Stimulated activated CD4-positive, alpha-beta T cell treated with anti-CD3 and anti-CD28 coated beads, Interleukin-15, amount 100 ng/mL, for 48 hours (primary cell): ENCODE results near the gene TAF1C.
"Not testable (repeated sequence)": the region's sequence is repeated elsewhere in the genome, so short reads cannot be mapped to it uniquely, and the experiment has no call there.

Source experiments
- DNase-seq, 2 donors: peaks; one replicate each; pipeline ENCODE4 v3.0.0-alpha.2; 2020; ENCODE audit warnings: low read depth in 2 of 2

TAF1C gene, protein sequence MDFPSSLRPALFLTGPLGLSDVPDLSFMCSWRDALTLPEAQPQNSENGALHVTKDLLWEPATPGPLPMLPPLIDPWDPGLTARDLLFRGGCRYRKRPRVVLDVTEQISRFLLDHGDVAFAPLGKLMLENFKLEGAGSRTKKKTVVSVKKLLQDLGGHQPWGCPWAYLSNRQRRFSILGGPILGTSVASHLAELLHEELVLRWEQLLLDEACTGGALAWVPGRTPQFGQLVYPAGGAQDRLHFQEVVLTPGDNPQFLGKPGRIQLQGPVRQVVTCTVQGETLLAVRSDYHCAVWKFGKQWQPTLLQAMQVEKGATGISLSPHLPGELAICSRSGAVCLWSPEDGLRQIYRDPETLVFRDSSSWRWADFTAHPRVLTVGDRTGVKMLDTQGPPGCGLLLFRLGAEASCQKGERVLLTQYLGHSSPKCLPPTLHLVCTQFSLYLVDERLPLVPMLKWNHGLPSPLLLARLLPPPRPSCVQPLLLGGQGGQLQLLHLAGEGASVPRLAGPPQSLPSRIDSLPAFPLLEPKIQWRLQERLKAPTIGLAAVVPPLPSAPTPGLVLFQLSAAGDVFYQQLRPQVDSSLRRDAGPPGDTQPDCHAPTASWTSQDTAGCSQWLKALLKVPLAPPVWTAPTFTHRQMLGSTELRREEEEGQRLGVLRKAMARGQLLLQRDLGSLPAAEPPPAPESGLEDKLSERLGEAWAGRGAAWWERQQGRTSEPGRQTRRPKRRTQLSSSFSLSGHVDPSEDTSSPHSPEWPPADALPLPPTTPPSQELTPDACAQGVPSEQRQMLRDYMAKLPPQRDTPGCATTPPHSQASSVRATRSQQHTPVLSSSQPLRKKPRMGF

DNA sequence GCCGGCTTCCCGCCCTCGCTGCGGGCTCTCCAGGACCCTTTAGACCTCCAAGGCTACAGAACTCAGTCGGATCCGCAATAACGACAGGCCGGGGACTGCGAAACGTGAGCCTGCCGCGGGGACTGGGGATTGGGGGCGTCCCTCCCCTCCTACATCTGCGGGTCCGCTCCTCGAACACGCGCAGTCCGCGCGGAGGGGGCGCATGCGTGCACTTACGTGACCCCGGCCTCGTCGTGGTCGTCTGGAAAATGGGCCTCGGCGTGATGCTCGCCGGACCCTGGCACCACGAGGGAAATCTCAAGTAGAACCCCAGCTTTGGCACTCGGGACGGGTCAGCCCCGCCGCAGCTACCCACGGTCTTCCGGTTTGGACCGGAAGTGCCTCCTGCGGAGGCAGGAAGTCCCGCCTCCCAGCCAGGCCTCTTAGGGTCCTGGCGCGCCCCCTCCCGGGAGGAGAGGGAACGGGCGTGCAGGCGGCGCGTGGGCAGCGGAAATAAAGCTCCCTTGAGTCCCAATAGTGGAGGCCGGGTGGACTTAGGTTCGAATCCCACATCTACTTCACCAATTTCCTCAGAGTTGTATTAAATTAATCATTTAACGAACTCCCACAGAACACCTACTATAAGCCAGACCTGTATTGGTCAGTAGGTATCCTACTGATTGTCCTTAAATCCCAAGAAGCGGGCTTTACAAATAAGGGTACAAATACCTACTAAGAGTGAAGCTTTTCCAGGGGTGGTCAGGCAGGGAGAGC, at the start of gene TAF1C:
Gene TAF1C, minus strand, starts transcription at position 373 of the 753 bp plus-strand sequence. CDS start 2,069 bp downstream, outside the sequence.
- DNase-seq = peak; percentile 82 to 90

DNA sequence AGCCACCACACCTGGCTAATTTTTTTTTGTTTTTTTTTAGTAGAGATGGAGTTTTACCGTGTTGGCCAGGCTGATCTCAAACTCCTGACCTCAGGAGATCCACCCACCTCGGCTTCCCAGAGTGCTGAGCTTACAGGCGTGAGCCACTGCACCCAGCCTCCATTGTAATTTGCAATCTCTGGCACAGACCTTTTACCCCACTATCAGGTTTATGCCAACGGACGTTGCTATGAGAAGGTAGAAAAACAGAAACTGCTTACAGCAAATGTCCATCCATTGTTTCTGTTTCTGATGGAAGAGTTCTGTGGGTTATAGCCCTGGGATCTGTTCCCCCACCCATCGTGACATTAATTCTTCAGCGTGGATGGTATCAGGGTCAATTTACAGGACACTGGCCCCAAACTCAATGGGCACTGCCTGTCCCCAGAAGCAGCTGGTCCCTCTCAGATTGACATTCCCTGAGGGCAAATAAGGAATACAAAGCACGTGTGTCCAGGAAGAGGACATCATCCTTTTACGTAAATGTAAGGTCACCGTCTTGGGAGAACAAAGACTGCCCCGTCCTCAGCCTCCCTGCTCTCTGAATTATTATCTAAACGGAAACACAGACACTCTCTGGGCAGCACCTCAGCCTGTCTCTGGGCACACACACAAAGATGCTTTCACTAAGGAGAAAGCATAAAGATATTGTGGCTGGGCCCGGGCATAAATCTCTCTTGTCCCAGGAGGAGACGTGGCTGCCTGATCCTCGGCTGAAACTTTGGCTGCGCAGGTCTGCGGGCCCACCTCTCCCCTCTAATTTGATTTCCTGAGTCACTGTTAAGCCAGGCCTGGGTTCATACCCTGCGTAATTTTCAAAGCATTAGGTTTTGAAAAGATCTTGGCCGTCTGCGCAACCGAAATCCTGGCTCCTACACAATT, 47.7 kb upstream of the TAF1C start:
- no peak for DNase-seq

DNA sequence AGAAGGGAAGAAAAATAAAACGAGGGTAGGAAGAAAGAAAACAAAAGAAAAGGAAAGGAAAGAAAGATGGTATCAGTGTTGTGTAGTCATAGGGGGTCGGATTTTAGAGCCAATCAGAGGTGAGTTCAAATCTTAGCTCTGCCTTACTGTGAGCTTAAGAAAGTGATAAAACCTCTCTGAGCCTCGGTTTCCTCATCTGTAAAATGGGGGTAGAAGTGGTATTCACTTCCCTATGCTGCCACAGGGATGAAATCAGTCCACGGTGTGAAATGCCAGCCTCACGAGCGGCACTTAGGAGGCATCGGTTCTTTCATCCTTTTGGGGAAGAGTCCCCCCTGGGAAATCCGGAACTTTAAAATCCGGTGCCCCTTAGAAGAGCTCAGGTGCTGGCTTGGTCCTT, 46.9 kb upstream of the TAF1C start:
- DNase-seq = no peak

DNA sequence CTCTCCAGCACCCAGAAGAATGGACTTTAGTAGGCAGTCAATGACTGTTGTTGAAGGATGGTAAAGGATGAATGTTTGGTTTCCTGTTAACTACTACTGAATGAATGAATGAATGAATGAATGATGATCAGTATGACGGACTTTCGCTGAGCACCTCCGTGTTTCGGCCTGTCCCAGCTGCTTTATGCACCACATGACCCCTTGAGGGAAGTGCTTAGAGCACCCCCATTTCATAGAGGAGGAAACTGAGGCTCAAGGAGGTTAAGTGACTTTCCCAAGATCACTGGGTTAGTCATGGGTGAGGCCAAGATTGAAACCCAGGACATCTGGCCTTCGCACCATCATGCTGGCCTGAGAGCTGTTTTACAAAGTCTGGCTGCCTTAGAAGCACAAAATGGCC, 46.1 kb upstream of the TAF1C start:
- no peak for DNase-seq

DNA sequence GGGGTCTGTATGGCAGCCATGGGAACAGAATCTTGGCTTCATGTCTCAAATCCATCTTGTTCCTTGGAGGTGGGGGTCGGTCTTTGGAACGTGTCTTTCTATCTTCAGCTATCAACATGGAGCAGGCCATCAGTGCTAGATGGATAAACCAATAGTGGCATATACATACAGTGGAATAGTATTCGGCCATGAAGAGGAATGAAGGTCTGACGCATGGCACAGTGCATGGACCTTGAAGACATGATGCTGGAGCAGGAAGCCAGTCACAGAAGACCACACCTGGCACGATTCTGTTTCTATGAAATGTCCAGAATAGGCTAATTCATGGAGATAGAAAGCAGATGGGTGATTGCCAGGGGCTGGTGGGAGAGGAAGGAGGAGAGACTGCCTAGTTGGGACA, 45.2 kb upstream of the TAF1C start:
- DNase-seq = no peak

DNA sequence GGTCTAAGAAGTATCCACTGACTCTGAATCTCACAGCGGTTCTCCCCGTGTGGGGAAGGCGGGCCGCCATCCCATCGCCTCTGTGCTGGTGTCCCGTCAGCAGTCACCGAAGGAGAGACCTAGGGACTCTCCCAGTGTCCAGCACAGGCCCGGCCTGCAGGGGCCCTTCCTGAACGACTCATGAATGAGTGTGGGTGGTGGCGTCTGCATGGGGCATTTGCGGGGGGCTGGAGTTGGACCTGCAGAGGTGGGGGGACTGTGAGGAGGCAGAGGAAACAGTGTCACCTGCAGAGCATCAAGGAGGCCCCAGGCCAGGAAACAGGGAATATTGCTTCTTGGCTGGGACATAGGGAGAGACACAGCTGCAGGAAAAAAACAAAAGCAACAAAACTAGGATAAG, 42.6 kb upstream of the TAF1C start:
- no peak for DNase-seq

DNA sequence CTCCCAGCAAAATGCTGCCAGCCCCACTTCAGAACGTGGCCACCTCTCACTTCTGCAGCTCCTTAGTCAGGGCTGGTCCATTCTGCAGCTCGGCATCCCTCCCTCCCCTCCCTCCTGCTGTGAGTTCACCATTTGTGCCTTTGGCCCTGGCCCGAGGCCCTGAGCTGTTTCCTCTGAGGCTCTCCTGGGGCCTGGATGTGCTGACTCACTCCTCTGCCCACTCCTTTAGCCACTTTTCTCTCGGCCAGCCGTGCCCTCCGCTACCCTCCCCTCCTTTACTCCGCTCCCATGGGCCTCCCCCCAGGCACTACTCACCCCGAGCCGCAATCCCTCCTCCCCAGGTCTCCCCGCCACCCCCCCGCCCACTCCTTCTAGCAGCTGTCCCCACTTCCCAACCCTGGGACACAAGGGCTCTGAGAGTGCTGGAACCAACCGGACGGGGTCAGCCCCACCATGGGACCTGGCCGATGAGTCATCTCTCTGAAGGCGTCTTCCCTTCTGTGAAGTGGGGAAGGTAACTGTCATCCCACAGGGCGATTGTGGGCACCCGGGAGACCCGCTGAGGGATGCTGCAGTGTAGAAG, 41.5 kb upstream of the TAF1C start:
- no peak for DNase-seq

DNA sequence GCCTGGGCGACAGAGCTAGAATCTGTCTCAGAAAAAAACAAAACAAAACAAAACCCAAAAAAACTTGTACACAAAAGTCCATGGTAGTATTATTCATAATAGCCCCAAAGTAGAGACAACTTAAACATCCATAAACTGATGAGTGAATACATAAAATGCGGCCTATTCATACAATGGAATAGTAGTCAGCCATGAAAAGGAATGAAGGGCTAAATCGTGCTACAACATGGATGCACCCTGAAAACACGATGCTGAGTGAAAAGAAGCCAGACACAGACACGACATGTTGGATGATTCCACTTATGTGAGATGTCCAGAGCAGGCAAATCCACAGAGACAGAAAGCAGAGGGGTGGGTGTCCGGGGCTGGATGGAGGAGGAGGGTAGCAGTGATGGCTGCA, 40.7 kb upstream of the TAF1C start:
- DNase-seq = no peak

DNA sequence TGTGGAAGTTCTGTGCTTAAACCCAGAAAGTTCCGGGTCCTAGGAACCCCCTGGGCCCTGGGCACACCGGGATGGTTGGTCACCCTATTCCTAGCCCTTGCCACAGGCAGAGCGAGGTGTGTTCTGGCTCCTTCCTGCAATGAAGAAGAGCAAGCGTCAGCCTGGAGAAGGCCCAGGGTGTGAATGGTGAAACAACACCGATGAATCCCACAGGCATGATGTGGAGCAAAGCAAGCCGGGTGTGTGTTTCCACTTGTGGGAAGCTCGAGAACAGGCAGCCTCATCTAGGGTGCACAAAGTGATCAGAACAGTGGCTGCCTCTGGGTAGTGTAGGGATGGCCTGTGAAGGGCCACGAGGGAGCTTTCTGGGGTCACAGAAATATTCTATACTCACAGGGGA, 39.2 kb upstream of the TAF1C start:
- no peak for DNase-seq

DNA sequence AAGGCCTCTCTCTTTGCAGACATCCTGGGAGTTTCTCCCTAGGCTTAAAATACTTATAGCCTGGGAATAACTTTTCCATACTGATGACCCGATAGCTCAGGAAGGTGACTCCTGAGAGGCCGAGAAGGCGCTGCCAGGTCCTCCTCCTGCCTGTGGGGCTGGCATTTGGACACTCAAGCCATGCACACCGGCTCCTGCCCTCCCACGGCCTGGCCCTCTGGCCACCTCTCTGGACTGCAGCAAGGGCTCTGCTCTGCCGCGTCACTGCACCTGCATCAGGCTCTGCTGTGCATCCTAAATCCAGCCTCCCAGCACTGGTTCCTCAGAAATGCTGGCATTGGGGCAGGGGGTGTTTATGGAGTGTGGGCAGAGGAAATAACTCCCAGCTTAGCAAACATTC, 38.7 kb upstream of the TAF1C start:
- no peak for DNase-seq

DNA sequence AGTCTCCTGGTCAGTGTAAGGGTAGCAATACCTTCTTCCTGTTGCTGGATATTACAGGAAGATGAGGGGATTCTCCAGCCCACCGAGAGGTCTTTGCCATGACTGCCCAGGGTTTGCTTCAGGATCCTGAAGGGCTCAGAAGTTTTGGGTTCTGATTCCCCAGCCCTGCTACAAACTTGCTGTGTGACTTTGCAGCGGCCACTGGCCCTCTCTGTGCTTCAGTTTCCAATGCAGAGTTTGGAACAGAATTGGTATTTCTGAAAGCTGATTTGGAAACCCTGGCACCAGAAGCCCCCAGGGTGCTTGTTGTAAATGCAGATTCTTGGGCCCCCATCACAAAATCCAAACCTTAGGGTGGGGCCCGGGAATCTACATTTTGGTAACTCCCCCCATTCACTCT, 38.3 kb upstream of the TAF1C start:
- DNase-seq = no peak

DNA sequence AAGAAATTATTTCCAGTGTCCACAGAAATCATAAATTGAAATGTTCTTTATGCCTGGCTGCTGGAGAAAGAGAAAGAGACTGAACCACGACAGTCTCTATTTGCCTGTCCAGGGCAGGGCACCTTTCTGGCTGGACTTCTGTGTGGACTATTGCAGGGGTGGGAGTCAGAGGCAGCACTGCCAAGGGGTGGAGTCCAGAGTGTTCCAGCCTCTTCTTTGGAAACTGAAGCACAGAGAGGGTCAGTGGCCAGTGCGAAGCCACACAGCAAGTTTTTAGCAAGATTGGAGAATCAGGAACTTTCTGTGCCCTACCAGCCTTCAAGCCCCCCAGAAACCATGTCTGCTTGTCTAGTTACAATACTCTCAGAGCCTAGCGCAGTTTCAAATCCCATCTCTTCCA, 37.7 kb upstream of the TAF1C start:
- no peak for DNase-seq

DNA sequence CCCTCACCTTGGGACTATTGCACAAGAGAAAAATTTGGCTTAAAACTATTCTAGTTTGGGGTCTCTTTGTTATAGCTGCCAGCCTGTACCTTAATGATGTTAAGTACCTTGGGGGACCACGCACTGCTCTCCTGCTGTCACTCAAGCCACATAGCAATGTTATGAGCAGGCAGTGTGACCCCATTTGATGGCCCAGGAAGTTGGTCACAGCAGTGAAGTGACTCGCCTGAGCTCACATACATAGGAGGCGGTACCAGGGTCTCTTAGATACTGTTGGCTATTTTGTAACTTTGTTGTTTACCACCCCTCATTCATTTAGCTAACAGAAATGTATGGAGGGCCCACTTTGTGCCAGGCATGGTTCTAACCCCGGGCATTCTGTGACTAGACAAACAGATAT, 36.6 kb upstream of the TAF1C start:
- no peak for DNase-seq

DNA sequence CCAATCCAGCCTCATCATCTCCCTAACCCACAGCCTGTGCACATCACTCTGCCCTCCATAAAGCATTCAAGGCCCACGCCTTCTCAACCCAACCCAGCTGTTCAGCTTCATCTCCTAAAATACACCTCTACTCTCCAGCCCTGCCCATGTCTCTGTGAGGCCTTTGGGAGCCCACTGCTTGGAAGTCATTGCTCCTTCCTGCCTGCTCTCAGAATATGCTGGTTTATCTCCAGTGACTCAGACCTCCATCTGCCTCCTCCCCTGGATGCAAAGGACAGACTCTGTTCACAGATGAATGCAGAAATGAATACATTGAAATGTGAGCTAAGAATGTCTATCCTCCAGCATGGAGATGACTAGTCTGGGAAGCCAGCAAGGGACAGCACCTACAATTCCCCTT, 34.0 kb upstream of the TAF1C start:
- no peak for DNase-seq

DNA sequence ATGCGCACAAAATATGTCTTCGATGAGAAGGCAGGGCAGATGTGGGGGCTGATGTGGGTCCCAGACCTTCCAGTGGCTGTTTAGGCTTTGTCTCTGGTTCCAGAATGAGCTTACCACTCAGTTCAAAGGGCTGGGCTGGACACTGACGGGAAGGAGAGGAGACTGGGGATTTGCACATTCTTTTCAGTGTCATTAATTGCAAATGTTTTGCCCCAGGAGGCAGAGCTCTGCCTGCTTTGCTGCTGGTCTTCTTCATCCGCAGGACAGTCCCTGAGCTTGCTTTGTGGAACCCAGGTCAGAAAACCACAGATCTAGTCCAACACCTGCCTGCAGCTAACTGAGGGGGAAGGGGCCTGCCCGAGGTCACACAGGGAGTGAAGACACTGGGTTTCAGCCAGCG, 32.1 kb upstream of the TAF1C start:
- DNase-seq = no peak

DNA sequence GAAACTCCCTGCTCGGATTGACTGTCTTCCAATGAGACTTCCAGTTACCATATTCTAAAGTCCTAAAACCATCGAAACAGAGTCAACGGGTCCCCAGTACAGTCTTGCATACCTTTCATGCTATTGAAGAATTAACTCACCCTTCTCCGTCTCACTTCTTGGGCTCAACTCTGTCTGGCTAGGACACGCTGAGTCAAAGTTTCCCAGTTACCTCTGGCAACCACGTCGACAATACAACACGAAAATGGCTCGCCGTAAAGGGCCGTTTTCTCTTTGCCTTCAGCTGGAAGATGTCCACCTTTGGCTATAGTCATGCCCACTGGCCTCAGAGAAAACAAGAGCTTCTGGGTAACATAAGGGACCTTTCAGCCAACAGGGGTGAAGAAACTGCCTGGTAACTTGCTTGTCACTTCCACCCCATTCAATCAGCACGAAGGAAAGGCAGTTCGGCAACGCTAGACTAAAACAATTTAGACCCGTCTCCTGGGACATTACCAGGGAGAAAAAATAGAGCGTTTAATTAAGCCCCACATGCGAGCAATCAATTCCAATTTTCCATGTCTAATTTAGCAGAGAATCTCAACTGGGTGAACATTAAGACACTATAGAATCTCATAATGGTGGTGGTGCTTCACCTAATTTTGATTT, 31.4 kb upstream of the TAF1C start:
- DNase-seq = no peak

DNA sequence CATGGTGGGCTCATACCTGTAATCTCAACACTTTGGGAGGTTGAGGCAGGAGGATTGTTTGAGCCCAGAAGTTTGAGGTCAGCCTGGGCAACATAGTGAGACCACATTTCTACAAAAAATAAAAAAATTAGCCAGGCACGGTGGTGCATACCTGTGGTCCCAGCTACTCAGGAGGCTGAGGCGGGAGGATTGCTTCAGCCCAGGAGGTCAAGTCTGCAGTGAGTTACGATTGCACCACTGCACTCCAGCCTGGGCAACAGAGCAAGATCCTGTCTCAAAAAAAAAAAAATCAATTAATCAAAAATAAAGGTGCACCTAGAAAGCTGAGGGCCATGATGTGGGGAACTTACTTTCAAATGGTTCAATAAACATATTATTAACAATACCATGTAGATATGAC, 29.3 kb upstream of the TAF1C start:
- not testable (repeated sequence) for DNase-seq

DNA sequence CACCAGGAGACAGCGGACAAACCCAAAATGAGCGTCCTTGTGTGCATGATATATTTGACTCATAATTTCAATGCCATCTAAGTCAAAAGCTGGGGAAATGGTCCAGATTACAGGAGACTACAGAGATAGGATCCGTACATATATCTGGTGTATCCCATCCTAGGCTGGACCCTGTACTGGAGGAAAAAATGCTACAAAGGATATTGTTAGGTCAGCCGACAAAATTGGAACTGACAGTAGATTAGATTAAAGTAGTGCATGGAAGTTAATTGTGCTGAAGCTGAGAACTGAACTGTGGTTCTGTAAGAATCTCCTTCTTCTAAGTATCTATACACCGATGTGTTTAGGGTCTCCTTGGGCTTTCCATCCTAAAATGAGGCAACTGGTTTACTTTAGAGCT, 28.7 kb upstream of the TAF1C start:
- no peak for DNase-seq

DNA sequence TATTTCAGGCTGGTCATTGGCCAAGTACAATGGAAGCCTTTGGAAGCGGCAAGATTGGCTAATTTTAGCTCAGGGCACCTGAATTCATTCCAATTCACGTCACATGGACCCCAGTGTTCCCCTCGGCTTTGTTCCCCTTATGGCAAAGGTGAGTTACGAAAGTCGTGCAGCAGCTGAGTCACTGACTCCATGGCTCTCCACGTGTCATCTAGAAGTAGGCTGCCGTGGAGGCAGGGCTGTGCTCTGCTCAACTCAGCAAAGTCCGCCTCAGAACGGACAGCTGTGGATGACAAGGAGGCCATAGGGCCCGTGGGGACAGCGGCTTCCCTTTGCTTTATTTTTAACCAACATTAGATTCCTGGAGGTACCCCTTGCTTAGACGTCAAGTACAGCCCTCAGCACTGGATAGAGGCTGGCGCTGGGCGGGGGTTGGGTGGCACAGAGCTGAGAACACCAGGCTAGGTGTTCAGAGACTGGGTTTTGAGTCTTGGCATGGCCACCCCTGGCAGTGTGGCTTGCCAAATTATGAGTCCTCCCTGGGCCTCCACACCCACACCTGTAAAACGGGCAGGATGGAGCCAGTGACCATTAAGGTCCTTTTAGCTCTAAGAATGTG, 27.7 kb upstream of the TAF1C start:
- no peak for DNase-seq

DNA sequence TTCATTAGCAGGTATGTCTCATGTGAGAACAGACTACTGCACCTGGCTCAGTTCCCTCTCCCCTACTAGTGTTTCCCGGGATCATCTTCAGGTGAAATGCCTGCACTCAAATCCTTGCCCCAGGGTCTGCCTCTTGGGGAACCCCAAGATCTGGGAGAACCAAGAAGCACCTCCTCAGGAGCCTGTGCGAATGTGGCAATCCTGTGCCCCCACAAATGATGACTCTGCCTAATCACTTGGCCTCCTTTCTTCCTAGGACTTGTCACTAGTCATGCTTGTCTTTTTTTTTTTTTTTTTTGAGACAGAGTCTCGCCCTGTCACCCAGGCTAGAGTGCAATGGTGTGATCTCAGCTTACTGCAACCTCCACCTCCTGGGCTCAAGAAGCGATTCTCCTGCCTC, 25.8 kb upstream of the TAF1C start:
- no peak for DNase-seq
